Measurements from ENCODE around the gene SCYGR5. TPM values are rescaled to one million over a fixed set of nuclear protein-coding genes. Genes with fewer than 3 reads are reported as not detected.

Gene SCYGR5
- total and polyA plus RNA-seq, 2 experiments from 2014 or later = not detected

DNA sequence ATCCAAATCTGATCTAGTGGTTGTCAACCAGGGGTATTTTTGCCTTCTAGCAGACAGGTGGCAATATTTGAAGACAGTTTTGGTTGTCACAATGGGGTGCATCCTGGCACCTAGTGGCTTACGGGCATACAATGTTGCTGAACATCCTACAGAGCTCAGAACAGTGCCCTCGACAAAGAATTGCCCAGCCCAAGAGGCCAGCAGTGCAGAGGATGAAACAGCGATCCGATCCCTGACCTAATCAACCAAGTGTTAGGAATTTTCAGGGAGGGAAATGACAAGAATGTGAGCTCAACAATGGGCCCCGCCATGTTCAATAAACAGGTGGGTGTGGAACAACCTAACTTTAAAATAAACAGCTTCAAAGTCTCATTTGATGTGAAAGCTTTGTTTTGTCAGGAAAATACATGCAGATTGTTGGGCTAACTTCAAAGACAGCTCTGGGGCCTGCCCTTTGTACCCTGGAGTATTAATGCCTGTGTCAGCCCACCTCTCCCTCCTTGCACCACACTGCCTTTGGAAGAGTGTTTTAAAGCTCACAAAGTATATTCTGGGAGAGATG is 22.5 kb upstream of the SCYGR5 start:
- H3K4me2 ChIP-seq = no peak overlapping the region
- ATAC-seq (no peak), DNase-seq (ENCODE audit: low spot score) (peak; percentile 26)
- H3K27ac ChIP-seq (ENCODE audit: low read depth) = no peak overlapping the region
- no peaks in the 10 kb centered on the region for H3K27me3 Mint-ChIP-seq (ENCODE audit: insufficient read depth, low read depth, poor library complexity)
- 0 out of 2 replicates have a peak overlapping the region, but pooled peaks have one; percentile 38 for H2AFZ ChIP-seq
- H3K4me3 Mint-ChIP-seq = no peak overlapping the region
- no peak overlapping the region for H3K27ac Mint-ChIP-seq
- TF ChIP-seq, protein P1, sequence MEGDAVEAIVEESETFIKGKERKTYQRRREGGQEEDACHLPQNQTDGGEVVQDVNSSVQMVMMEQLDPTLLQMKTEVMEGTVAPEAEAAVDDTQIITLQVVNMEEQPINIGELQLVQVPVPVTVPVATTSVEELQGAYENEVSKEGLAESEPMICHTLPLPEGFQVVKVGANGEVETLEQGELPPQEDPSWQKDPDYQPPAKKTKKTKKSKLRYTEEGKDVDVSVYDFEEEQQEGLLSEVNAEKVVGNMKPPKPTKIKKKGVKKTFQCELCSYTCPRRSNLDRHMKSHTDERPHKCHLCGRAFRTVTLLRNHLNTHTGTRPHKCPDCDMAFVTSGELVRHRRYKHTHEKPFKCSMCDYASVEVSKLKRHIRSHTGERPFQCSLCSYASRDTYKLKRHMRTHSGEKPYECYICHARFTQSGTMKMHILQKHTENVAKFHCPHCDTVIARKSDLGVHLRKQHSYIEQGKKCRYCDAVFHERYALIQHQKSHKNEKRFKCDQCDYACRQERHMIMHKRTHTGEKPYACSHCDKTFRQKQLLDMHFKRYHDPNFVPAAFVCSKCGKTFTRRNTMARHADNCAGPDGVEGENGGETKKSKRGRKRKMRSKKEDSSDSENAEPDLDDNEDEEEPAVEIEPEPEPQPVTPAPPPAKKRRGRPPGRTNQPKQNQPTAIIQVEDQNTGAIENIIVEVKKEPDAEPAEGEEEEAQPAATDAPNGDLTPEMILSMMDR (conservative IDR thresholded peaks at IDR 0.05; ENCODE audit: low read depth in 2 of 2) = peak in 1 of 2 experiments; percentile 28; a peak in 1 of 4 replicates
- no peak for TF ChIP-seq EZH2phosphoT487 (IDR thresholded peaks at IDR 0.05; ENCODE audit: unreplicated experiment)
- no peak for TF ChIP-seq STAT1 (IDR thresholded peaks at IDR 0.05; ENCODE audit: unreplicated experiment)
- TF ChIP-seq, protein P2, sequence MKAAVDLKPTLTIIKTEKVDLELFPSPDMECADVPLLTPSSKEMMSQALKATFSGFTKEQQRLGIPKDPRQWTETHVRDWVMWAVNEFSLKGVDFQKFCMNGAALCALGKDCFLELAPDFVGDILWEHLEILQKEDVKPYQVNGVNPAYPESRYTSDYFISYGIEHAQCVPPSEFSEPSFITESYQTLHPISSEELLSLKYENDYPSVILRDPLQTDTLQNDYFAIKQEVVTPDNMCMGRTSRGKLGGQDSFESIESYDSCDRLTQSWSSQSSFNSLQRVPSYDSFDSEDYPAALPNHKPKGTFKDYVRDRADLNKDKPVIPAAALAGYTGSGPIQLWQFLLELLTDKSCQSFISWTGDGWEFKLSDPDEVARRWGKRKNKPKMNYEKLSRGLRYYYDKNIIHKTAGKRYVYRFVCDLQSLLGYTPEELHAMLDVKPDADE (IDR thresholded peaks at IDR 0.05) = no peak
- H3F3A ChIP-seq (replicated peaks; ENCODE audit: low read depth) = no peaks in the 10 kb centered on the region
- no peaks in the 10 kb centered on the region for H3K9me2 ChIP-seq (ENCODE audit: insufficient read depth)
- H3K4me3 ChIP-seq = no peak overlapping the region
- no peaks in the 10 kb centered on the region for H3K36me3 ChIP-seq (ENCODE audit: insufficient read depth)
- H3K27me3 ChIP-seq (ENCODE audit: insufficient read depth) = no peaks in the 10 kb centered on the region
- H3K9me3 Mint-ChIP-seq = no peaks in the 10 kb centered on the region
- H3K4me1 ChIP-seq (ENCODE audit: insufficient read depth) = no peaks in the 10 kb centered on the region
- H3K4me1 Mint-ChIP-seq = peaks cover 5% of the 10 kb centered on the region; the same call in 1 of the 3 replicates
- H3K36me3 Mint-ChIP-seq (ENCODE audit: low read depth) = no peaks in the 10 kb centered on the region
- H4K20me1 ChIP-seq (replicated peaks; ENCODE audit: insufficient read depth) = no peaks in the 10 kb centered on the region
- no peaks in the 10 kb centered on the region for H3K79me2 ChIP-seq (replicated peaks; ENCODE audit: insufficient read depth)

DNA sequence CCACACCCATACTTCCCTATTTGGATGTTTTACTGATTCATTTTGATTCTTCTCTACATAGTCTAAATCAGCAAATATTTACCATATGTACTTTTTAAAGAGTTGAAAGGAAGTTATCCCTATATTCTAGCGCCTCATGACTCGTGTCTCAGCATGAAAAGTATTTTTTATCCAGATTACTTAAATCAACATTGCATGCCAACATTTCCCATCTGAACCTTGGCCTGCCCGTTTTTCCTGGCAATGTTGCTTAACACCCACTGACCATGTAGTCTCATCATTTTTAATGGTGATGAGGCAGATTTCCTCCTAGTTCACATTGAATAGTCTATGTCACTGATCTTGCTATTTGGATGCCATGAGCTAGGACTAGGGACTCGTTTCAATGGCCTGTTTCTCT is 13.2 kb upstream of the SCYGR5 start:
- TF ChIP-seq, protein P1 (conservative IDR thresholded peaks at IDR 0.05; ENCODE audit: low read depth in 2 of 2) = no peak
- TF ChIP-seq, protein P3, sequence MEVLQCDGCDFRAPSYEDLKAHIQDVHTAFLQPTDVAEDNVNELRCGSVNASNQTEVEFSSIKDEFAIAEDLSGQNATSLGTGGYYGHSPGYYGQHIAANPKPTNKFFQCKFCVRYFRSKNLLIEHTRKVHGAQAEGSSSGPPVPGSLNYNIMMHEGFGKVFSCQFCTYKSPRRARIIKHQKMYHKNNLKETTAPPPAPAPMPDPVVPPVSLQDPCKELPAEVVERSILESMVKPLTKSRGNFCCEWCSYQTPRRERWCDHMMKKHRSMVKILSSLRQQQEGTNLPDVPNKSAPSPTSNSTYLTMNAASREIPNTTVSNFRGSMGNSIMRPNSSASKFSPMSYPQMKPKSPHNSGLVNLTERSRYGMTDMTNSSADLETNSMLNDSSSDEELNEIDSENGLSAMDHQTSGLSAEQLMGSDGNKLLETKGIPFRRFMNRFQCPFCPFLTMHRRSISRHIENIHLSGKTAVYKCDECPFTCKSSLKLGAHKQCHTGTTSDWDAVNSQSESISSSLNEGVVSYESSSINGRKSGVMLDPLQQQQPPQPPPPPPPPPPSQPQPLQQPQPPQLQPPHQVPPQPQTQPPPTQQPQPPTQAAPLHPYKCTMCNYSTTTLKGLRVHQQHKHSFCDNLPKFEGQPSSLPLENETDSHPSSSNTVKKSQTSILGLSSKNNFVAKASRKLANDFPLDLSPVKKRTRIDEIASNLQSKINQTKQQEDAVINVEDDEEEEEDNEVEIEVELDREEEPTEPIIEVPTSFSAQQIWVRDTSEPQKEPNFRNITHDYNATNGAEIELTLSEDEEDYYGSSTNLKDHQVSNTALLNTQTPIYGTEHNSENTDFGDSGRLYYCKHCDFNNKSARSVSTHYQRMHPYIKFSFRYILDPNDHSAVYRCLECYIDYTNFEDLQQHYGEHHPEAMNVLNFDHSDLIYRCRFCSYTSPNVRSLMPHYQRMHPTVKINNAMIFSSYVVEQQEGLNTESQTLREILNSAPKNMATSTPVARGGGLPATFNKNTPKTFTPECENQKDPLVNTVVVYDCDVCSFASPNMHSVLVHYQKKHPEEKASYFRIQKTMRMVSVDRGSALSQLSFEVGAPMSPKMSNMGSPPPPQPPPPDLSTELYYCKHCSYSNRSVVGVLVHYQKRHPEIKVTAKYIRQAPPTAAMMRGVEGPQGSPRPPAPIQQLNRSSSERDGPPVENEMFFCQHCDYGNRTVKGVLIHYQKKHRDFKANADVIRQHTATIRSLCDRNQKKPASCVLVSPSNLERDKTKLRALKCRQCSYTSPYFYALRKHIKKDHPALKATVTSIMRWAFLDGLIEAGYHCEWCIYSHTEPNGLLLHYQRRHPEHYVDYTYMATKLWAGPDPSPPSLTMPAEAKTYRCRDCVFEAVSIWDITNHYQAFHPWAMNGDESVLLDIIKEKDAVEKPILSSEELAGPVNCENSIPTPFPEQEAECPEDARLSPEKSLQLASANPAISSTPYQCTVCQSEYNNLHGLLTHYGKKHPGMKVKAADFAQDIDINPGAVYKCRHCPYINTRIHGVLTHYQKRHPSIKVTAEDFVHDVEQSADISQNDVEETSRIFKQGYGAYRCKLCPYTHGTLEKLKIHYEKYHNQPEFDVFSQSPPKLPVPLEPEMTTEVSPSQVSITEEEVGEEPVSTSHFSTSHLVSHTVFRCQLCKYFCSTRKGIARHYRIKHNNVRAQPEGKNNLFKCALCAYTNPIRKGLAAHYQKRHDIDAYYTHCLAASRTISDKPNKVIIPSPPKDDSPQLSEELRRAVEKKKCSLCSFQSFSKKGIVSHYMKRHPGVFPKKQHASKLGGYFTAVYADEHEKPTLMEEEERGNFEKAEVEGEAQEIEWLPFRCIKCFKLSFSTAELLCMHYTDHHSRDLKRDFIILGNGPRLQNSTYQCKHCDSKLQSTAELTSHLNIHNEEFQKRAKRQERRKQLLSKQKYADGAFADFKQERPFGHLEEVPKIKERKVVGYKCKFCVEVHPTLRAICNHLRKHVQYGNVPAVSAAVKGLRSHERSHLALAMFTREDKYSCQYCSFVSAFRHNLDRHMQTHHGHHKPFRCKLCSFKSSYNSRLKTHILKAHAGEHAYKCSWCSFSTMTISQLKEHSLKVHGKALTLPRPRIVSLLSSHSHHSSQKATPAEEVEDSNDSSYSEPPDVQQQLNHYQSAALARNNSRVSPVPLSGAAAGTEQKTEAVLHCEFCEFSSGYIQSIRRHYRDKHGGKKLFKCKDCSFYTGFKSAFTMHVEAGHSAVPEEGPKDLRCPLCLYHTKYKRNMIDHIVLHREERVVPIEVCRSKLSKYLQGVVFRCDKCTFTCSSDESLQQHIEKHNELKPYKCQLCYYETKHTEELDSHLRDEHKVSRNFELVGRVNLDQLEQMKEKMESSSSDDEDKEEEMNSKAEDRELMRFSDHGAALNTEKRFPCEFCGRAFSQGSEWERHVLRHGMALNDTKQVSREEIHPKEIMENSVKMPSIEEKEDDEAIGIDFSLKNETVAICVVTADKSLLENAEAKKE (CRISPR knock-in tag; IDR thresholded peaks at IDR 0.05) = no peak
- TF ChIP-seq, protein P2 (IDR thresholded peaks at IDR 0.05) = no peak
- TF ChIP-seq POLR2AphosphoS5 (IDR thresholded peaks at IDR 0.05; ENCODE audit: low read depth) (no peak), NANOG (IDR thresholded peaks at IDR 0.05; ENCODE audit: borderline replicate concordance) (no peak)
- no peak overlapping the region for H2AFZ ChIP-seq
- H3K27ac ChIP-seq (ENCODE audit: low read depth) = no peak overlapping the region
- no peaks in the 10 kb centered on the region for H3K9me2 ChIP-seq (ENCODE audit: insufficient read depth)
- Mint-ChIP-seq H3K9me3 (no peaks in the 10 kb centered on the region), H3K36me3 (ENCODE audit: low read depth) (no peaks in the 10 kb centered on the region), H3K4me1 (no peaks in the 10 kb centered on the region), H3K27me3 (ENCODE audit: insufficient read depth, low read depth, poor library complexity) (no peaks in the 10 kb centered on the region), H3K4me3 (no peak overlapping the region), H3K27ac (no peak overlapping the region)
- H3K27me3 ChIP-seq (ENCODE audit: insufficient read depth) = no peaks in the 10 kb centered on the region
- H3K4me2 ChIP-seq = no peak overlapping the region
- H3K79me2 ChIP-seq (replicated peaks; ENCODE audit: insufficient read depth) = no peaks in the 10 kb centered on the region
- H3K4me1 ChIP-seq (ENCODE audit: insufficient read depth) = no peaks in the 10 kb centered on the region
- no peak for ATAC-seq
- no peak overlapping the region for H3K4me3 ChIP-seq
- DNase-seq (ENCODE audit: low spot score) = no peak
- no peaks in the 10 kb centered on the region for H3K36me3 ChIP-seq (ENCODE audit: insufficient read depth)
- H3F3A ChIP-seq (replicated peaks; ENCODE audit: low read depth) = no peaks in the 10 kb centered on the region
- no peaks in the 10 kb centered on the region for H4K20me1 ChIP-seq (replicated peaks; ENCODE audit: insufficient read depth)
